ENCODE data around the gene OR10X1. TPM values are rescaled to one million over a fixed set of nuclear protein-coding genes. Genes with fewer than 3 reads are reported as not detected.

Gene OR10X1
- total RNA-seq = not detected in 2 replicates

GRCh38 chr1:158579733-158580132 is at the start of gene OR10X1:
OR10X1 (minus strand) TSS chr1:158579899; CDS start chr1:158579899, 0 bp downstream.

GRCh38 chr1:158604968-158605367 is 25.3 kb upstream of the OR10X1 start, which contains the start of gene OR10Z1:
OR10Z1 (plus strand) TSS chr1:158605268; CDS start chr1:158606439, 1,171 bp downstream.

GRCh38 chr1:158570480-158570879 is 9.2 kb downstream of the OR10X1 start, which contains the start of gene OR6P1:
OR6P1 (minus strand) TSS chr1:158570580; CDS start chr1:158563604, 6,976 bp downstream.

GRCh38 chr1:158554352-158554751 is 25.3 kb downstream of the OR10X1 start, which contains the start of gene OR6Y1:
OR6Y1 (minus strand) TSS chr1:158554405; CDS start chr1:158548105, 6,300 bp downstream.

Other genes with a start within 250 kb of the OR10X1 start
- not detected in 2 replicates for gene CD1B, start 248.4 kb downstream of the OR10X1 start, total RNA-seq
- gene CD1E, start 226.0 kb downstream of the OR10X1 start, total RNA-seq = not detected in 2 replicates
- gene OR10T2, start 180.4 kb downstream of the OR10X1 start, total RNA-seq = not detected in 2 replicates
- gene OR10K2, start 153.7 kb downstream of the OR10X1 start, total RNA-seq = not detected in 2 replicates
- gene OR10K1, start 118.1 kb downstream of the OR10X1 start, total RNA-seq = not detected in 2 replicates
- gene OR10R2, start 107.7 kb downstream of the OR10X1 start, total RNA-seq = not detected in 2 replicates
- not detected in 2 replicates for gene OR6Y1, start 25.5 kb downstream of the OR10X1 start, total RNA-seq
- not detected in 2 replicates for gene OR6P1, start 9.3 kb downstream of the OR10X1 start, total RNA-seq
- gene OR10Z1, start 25.4 kb upstream of the OR10X1 start, total RNA-seq = not detected in 2 replicates
- not detected in 2 replicates for gene SPTA1, start 106.8 kb upstream of the OR10X1 start, total RNA-seq
- not detected in 2 replicates for gene OR6K2, start 120.8 kb upstream of the OR10X1 start, total RNA-seq
- gene OR6K3, start 140.8 kb upstream of the OR10X1 start, total RNA-seq = not detected in 2 replicates
- gene OR6K6, start 174.8 kb upstream of the OR10X1 start, total RNA-seq = not detected in 2 replicates
- not detected in 2 replicates for gene OR6N1, start 192.3 kb upstream of the OR10X1 start, total RNA-seq
- gene OR6N2, start 201.3 kb upstream of the OR10X1 start, total RNA-seq = not detected in 2 replicates